Chondrocyte (in vitro differentiated cells): ENCODE measurements around the gene ETHE1. TPM values are rescaled to one million over a fixed set of nuclear protein-coding genes. Genes with fewer than 3 reads are reported as not detected.

ENCODE experiments used
- DNase-seq: peaks from one replicate; pipeline ENCODE4 v3.0.0; 2021; ENCODE audit warnings: mixed read lengths, low spot score
- H3K27ac Mint-ChIP-seq: one replicate; pipeline ENCODE4 v1.8.0; 2021; ENCODE audit warnings: mild to moderate bottlenecking, moderate library complexity, mixed read lengths; ENCODE audit not compliant: unreplicated experiment
- H3K27me3 Mint-ChIP-seq: 2 replicates; pipeline ENCODE4 v1.8.0; 2021; ENCODE audit warnings: low read depth, mixed read lengths
- H3K36me3 Mint-ChIP-seq: 2 replicates; pipeline ENCODE4 v1.8.0; 2021; ENCODE audit warnings: low read depth, mixed read lengths
- H3K4me1 Mint-ChIP-seq: 2 replicates; pipeline ENCODE4 v1.8.0; 2021; ENCODE audit warnings: low read depth, mild to moderate bottlenecking, mixed read lengths
- H3K4me3 Mint-ChIP-seq: one replicate; pipeline ENCODE4 v1.8.0; 2021; ENCODE audit warnings: mild to moderate bottlenecking, moderate library complexity, mixed read lengths; ENCODE audit not compliant: unreplicated experiment
- H3K9me3 Mint-ChIP-seq: 2 replicates; pipeline ENCODE4 v1.8.0; 2021; ENCODE audit warnings: low read depth, mixed read lengths
- total RNA-seq: library from RNA; stranded (reverse); gene quantifications from 3 replicates; pipeline ENCODE4 v1.2.1, GENCODE V29; 2021
- TF ChIP-seq, protein P1 (sequence below): fragments of 200-600 bp; sonication (generic); IDR thresholded peaks from 2 replicates; pipeline ENCODE4 v1.5.0; 2021; ENCODE audit warnings: antibody characterized with exemption, mild to moderate bottlenecking, moderate library complexity

Gene ETHE1
- total RNA-seq, 1 donor from 2014 or later = 31.5 TPM

DNA sequence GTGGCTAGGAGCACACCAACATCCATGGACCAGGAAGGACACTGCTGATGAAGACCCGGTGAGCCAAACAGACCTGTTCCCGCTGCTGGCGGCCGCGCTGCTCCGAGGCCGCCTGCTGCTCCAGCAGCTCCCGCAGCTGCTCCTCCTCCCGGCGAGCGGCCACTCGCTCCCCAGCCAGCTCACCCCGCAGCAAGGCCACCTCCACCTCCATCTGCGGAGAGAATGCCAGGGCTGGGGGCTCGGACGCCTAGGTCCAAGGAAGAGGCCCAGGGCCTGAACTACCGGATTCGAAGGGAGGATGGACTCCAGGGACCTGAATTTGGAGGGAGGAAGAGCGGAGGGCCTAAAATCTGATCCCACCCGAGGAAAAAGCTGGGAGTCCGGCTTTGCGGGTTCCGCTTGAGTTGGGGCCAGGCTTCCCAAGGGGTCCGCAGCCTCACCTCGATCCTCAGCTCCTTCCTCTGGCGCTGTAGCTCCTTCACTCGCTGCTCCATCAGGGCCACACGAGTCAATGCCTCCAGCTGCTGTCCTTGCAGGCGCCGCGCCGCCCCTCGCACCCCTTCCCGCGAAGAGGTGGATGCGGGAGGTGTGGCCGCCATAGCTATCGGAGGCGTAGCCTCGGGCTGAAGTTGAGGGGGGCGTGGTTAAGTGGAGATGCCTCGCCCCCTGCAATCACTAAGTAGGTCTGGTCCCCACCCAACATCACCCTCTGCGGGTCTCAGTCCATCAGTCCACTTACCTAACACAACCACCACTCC, 25.2 kb downstream of the ETHE1 start:
- Mint-ChIP-seq H3K9me3 (no peaks in the 10 kb centered on the region), H3K27me3 (no peaks in the 10 kb centered on the region), H3K4me1 (peaks cover 14% of the 10 kb centered on the region), H3K4me3 (no peak overlapping the region), H3K36me3 (peaks cover 12% of the 10 kb centered on the region), H3K27ac (no peak overlapping the region)
- TF ChIP-seq, protein P1, sequence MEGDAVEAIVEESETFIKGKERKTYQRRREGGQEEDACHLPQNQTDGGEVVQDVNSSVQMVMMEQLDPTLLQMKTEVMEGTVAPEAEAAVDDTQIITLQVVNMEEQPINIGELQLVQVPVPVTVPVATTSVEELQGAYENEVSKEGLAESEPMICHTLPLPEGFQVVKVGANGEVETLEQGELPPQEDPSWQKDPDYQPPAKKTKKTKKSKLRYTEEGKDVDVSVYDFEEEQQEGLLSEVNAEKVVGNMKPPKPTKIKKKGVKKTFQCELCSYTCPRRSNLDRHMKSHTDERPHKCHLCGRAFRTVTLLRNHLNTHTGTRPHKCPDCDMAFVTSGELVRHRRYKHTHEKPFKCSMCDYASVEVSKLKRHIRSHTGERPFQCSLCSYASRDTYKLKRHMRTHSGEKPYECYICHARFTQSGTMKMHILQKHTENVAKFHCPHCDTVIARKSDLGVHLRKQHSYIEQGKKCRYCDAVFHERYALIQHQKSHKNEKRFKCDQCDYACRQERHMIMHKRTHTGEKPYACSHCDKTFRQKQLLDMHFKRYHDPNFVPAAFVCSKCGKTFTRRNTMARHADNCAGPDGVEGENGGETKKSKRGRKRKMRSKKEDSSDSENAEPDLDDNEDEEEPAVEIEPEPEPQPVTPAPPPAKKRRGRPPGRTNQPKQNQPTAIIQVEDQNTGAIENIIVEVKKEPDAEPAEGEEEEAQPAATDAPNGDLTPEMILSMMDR = no peak
- no peak for DNase-seq

- no peak overlapping the region for H3K27ac Mint-ChIP-seq
Measured at GRCh38 chr19:43499042-43499441, 28.0 kb downstream of the ETHE1 start.

DNA sequence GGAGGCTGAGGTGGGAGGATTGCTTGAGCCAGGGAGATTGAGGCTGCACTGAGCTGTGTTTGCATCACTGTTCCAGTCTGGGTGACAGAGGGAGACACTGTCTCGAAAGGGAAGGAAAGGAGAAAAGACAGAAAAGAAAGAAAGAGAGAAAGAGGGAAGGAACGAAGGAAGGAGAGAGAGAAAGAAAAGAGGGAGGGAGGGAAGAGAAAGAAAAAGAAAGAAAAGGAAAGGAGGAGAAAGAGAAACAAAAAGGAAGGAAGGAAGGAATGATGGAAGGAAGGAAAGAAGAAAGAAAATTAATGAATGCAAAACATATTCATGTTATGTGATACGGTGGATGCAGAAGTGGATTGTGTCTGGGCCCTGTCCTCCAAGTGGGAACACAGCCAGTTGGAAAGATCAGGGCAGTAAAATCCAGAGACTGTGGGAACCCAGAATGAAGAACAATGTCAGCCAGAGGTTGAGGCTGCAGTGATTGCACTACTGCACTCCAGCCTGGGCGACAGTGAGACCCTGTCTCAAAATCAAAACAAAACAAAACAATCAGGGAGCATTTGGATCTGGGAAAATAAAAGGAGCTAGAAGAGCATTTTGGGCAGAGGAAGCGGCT, 28.7 kb downstream of the ETHE1 start:
- Mint-ChIP-seq H3K4me1 (peaks cover 6% of the 10 kb centered on the region), H3K27me3 (no peaks in the 10 kb centered on the region), H3K9me3 (no peaks in the 10 kb centered on the region), H3K36me3 (peaks cover 17% of the 10 kb centered on the region), H3K27ac (no peak overlapping the region), H3K4me3 (no peak overlapping the region)
- DNase-seq = no peak
- TF ChIP-seq, protein P1 = no peak

More at GRCh38 chr19:43499042-43499441, 28.0 kb downstream of the ETHE1 start:
- DNase-seq = no peak
- Mint-ChIP-seq H3K36me3 (peaks cover 17% of the 10 kb centered on the region), H3K9me3 (no peaks in the 10 kb centered on the region), H3K4me3 (no peak overlapping the region), H3K27me3 (no peaks in the 10 kb centered on the region), H3K4me1 (peaks cover 10% of the 10 kb centered on the region)
- TF ChIP-seq, protein P1 = no peak

DNA sequence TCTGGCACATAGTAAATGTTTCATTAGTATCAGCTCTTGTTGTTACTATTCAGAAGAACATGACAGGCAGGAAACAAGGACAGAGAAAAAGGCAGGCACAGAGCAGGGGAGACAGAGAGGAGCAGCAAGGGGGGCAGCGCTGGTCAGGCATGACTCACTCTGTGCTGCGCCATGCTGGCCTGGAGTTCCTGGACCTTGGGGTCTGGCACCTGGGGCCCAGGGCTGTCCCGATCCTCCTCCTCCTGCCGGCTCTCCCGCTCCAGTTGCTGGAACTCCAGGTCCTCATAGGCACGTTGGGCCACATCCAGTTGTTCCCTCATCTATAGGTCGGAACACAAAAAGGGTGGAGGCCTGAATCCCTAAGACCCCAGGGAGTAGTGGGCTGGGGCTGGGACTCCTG, 30.0 kb downstream of the ETHE1 start:
- peaks cover 14% of the 10 kb centered on the region for H3K36me3 Mint-ChIP-seq
- H3K4me1 Mint-ChIP-seq = no peaks in the 10 kb centered on the region
- H3K27me3 Mint-ChIP-seq = no peaks in the 10 kb centered on the region
- H3K9me3 Mint-ChIP-seq = no peaks in the 10 kb centered on the region
- H3K4me3 Mint-ChIP-seq = no peak overlapping the region
- TF ChIP-seq, protein P1 = no peak
- H3K27ac Mint-ChIP-seq = no peak overlapping the region
- no peak for DNase-seq

GRCh38 chr19:43495082-43495481, 31.9 kb downstream of the ETHE1 start:
- Mint-ChIP-seq H3K27me3 (no peaks in the 10 kb centered on the region), H3K9me3 (no peaks in the 10 kb centered on the region), H3K36me3 (peaks cover 12% of the 10 kb centered on the region), H3K27ac (no peak overlapping the region), H3K4me1 (no peaks in the 10 kb centered on the region), H3K4me3 (no peak overlapping the region)
- TF ChIP-seq, protein P1 = no peak
- no peak for DNase-seq
